ENCODE results near the gene R3HDM4.

R3HDM4 gene

DNA sequence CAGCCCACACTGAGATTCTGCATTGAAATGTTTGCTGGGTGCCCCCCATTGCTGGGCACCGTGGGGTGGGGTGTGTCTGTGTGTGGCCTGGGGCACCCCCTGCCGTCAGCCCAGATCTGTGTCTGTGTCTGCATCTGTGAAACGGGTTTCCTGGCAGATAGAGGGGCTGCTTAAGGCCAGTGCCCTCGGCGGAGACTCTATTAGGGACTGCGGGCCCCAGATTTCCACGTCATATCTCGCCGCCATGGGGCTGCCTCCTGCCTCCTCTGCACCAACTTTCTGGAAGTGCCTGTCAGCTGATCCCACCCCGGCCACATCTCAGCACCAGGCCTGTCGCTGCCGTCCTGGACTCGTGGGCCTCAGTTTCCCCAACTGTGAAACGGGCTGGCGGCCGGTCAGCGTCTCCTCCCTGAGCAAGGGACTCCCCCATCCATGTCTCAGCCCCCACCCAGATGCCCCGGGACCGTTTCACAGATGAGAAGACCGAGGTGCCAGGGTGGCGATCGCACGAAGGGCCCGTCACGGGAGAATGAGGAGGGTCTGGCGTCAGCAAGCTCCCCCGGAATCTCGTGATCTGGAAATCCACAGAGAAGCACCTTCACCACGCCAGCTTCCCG, 34.2 kb upstream of the R3HDM4 start:
- DNase-seq (ENCODE audit: low spot score), result no peak

DNA sequence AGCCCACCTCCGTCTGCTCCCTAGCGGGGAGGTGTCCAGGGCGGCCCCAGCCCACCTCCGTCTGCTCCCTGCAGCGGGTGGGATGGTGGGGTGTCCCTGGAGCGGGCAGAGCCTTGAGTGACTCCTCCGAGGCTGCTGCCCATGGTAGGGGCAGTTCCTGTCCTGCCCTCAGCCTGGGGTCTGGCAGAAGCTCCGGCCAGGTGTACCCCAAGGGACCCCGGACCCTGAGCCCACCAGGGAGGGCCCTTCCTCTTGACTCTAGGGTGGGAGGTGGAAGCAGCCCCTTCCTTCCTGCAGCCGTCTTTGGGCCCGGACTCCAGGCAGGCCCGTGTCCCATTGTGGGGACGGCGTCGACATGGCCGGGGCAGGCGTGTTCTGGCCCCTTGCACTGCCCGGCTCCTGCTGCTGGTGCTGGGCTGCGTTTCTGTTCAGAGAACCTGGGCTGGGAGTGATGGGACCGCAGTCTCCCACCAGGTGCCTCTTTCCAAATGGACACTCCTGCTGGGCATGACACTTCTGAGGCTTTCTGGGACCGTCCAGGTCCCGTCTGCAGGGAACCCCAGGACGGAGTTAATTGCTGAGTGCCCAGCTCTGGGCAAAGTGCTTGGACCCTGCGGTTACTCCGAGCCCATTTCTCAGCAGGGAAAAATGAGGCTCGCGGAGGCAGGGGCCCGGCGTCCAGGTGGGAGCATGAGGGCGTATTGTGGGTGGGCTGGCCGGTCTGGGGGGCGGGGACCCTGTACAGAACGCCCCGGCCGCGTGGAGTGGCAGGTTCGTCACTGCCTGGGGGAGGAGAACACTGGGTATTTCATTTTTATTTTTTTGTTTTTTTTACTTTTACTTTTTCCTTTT, 32.6 kb upstream of the R3HDM4 start:
- DNase-seq (ENCODE audit: low spot score), result no peak

DNA sequence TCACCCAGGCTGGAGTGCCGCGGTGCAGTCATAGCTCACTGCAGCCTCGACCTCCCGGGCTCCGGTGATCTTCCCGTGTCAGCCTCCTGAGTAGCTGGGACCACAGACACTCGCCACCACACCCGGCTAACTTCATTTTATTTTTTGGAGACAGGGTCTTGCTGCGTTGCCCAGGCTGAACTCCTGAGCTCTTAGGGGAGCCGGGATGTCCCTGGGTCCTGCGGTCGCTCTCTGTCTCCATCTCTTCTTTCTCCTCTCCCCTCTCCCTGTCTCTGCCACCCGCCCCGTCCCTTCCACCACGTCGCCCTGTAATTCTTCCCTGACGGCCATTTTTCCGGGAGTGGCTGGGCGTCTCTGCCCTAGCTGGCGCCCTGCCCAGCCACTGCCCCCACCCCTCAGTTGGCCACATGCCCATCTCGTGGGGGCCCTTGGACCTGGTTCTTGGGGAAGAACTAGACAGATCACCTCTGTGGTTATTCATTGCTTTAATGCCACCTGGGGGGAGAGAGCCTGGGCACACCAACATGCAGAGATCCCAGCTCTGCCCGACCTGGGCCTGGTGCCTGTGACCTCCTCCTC, 31.7 kb upstream of the R3HDM4 start:
- DNase-seq (ENCODE audit: low spot score), result no peak

DNA sequence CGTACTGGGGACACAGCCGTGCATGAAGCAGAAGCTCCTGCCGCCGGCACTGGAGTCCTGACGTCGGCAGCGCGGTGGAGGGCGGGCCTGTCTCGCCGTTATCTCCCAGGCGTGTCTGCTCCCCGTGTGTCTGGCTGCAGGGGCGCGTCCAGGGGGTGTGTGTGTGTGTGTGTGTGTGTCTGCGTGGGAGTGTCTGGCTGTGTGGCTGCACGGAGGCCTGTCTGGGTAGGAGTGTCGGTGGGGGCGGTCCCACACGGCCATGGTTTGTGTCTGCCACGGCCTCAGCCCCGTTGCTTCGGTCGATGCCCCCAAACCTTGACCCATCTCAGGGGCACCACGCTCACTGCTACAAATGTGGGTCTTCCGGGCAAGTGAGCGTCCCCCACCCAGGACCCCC, 31.1 kb upstream of the R3HDM4 start:
- no peak for DNase-seq (ENCODE audit: low spot score)

DNA sequence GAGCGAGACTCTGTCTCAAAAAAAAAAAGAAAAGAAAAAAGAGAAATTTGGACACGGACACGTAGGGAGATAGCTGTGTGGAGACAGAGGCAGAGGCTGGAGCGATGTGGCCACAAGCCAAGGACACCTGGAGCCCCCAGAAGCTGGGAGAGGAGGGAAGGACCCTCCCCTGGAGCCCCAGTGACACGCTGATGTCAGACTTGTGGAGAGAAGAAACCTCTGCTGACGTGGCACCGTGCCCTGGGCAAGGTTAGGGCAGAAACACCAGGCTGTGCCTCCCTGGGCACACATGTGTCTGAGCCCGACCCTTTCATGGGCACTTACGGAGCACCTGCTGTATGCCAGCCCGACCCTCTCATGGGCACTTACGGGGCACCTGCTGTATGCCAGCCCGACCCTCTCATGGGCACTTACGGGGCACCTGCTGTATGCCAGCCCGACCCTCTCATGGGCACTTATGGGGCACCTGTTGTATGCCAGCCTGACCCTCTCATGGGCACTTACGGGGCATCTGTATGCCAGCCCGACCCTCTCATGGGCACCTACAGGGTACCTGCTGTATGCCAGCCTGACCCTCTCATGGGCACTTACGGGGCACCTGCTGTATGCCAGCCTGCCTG, 30.6 kb upstream of the R3HDM4 start:
- no peak for DNase-seq (ENCODE audit: low spot score)

DNA sequence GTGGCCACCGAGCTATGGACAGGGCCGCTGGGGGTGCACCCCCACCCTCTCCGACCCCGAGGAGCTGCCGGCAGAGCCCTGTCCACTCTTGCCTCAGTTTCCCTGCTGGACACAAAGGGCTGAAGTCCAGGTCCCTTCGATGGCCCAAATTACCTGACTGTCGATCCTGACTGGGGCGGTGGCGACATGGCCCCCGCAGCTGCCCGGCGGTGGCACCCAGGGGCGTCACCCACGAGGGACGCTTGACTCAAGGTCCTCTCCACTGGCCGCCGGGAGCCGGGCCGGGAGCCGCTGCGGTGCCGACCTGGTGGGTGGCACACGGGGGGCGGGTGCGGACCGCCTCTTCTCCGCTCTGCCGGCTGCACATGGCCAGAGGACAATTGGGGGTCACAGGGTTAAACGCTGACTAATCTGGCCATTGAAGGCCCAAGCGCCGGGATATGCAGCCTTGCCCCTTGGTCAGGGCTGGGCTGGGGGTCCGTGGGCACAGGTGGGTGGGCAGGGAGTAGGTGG, 29.2 kb upstream of the R3HDM4 start:
- DNase-seq (ENCODE audit: low spot score), result no peak

DNA sequence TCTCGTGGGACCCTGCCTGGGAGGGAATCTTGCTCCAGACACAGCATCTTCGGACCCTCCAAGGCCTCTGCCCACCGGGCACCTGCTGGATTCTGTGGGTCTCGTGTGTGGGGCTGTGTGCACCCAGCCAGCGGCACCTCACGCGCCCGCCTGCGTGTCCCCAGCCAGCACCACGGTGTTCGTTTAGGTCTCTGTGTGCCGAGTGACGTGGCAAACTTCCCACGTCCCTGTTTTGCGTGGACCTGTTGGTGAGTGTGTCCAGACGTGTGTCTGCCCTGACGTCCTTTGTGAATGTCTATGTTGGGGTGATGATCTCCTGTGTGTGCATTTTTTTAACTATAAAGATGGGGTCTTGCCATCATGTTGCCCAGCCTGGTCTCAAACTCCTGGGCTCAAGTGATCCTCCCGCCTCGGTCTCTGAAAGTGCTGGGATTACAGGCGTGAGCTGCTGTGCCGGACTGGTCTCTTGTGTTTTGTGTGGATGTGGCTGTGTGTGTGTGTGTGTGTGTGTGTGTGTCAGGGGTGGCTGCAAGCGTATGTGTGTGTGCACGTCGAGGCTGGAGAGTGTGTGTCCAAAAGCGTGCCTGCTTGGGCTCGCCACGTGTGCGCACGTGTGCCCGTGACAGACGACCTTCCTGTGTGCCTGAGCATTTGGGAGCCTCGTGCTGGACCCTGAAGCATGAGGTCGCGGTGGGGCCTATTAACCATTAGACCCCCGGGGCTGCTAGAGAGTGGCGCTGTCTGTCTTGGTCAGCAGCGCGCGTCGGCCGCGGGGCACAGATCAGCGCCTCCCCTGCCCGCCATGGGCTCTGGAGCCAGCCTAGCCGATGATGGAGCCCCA, 28.5 kb upstream of the R3HDM4 start:
- DNase-seq (ENCODE audit: low spot score), result no peak

DNA sequence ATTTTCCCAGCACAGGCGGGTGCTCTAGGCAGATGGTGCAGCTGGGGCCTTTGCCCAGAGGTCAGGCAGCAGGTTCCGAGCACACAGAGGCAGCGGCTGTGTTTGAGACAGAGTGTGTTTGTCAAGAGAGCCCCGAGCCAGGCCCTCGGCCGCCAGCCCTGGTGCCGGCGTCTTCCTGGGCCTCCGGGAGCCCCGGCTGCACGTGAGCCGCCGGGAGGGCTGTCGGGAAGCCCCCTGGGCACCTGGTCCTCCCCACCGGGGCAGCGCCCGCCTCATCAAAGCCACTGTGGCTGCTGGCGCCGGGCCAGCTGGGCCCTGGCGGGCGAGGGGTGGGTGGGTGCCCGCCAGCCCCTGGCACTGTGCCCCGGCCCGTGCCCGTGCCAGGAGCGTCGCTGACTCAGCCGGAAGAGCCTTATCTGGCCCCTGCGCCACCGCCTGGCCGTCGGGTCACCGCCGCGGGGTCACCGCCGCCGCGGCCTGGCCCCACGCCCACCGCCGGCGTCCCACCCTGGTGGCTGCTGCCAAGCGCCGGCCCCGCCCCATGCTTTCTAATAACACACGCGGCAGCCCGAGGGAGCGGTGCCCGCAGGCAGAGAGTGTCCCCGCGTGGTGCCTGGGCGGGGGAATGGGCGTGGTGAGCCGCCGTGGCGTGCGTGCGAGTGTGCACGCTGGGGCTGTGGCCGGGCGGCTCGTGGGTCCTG, 27.7 kb upstream of the R3HDM4 start:
- DNase-seq (ENCODE audit: low spot score), result peak; percentile 93

DNA sequence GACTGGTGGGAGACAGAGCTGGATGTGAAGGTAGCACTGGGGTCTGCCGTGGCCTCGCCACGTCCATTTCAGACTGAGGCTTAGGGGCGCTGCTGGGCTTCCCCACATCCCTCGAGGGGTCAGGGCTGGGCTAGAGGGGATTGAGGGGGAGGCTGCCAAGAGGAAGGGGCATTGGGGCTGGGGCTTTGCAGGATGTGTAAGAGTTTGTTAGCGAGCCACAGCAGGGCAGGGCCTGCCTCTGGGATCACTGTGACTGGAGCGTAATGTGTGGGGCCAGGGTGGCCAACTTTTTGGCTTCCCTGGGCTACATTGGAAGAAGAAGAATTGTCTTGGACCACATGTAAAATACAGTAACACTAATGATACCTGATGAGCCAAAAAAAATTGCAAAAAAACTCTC, 26.9 kb upstream of the R3HDM4 start:
- DNase-seq (ENCODE audit: low spot score), result no peak

DNA sequence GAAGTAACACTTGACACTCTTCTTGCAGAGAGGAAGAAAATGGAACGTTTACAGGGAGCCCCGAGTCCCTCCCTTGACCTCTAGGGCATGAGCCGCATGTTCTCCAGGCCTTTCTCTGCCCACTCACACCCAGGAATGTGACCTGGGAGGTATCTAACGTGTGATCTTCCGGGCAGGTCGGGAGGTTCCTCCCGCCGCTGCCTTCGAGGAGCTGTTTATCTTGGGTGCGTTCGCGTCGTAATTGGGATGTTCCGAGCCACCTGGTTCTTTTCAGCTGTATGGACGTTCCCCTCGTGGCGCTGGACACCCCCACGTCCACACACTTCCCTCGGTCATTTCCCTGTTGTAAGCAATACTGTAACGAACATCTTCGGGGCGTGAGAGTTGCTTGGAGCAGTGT, 26.4 kb upstream of the R3HDM4 start:
- no peak for DNase-seq (ENCODE audit: low spot score)

DNA sequence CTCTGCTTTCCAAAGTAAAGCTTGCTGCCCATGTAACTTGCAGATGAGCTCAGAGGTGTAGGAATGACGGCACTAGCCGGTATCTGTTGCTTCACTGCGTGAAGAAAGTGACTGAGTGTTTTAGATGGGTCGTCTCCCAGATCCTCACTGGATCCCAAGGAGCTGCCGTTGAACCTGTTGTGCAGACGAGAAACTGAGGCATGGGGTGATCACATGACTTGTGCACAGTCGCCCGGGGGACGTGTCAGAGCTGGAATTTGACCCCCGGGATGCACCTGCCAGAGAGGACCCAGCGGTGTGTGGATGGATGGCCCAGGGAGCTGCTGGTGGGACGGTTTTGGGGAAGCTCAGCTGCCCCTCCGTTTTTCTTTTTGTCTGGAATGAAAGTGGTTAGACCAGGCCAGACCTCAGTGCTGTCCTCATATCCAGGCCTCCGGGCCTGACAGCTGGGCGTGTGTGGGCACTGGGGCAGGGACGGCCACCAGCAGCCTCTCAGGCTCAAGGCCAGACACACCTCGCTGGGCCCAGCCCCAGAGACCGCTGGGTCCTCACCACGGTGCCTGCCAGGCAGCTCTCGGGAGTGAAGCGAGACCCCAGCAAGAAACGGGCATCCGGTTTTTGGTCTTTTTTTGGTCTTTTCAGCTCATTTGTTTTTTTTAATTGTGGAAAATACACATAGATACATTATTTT, 25.4 kb upstream of the R3HDM4 start:
- no peak for DNase-seq (ENCODE audit: low spot score)

DNA sequence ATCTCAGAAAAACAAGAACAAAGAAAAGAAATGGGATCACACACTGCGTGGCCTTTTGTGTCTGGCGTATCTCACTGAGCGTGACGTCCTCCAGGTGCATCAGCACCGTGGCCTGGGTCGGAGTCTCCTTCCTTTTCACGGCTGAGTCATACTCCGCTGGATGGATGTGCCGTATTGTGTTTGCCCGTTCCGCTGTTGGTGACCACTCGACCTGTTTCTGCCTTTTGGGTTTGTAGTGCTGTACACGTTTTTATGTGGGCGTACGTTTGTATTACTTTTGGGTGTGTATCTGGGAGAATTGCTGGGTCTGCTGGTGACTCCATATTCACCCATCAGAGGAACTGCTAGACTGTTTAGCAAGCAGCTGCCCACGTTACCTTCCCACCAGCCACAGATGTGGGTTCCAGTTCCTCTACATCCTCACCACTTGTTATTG, 24.3 kb upstream of the R3HDM4 start:
- DNase-seq (ENCODE audit: low spot score), result no peak

DNA sequence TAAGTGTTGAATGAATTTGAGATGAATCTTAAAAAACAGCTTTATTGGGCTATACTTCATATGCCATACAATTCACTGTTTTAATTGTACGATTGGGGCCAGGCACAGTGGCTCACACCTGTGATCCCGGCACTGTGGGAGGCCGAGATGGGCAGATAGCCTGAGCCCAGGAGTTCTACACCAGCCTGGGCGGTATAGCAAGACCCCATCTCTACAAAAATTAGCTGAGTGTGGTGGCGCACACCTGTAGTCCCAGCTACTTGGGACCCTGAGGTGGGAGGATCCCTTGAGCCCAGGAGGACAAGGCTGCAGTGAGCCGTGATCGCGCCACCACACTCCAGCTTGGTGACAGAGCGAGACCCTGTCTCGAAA, 23.1 kb upstream of the R3HDM4 start:
- DNase-seq (ENCODE audit: low spot score), result no peak

DNA sequence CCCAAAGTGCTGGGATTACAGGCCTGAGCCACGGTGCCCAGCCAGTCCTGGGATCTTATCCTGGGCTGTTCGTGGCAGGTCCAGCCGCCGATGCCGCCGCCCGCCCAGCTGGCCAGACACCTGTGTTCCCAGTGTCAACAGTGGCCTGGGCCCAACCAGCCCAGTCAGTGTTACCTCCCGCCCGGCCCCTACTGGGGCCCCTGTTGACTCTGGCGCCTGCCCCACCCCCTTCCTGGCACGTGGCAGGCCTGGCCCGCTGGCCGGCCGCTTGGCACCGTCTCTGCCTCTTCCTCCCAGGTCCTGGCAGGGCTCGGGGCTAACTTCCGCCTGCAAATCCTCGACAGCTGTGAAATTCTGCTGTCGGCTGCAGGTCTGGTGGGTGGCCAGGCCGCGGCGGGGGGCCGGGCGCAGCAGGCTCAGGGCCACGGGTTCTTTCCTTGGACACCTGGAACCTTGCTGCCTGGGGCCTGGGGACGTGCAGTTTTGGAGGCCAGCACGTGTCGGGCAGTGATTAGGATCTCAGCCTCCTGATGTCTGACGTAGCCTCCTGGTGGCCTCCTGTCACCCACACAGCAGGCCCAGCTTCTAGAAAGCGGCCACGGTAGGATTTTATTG, 22.0 kb upstream of the R3HDM4 start:
- no peak for DNase-seq (ENCODE audit: low spot score)

DNA sequence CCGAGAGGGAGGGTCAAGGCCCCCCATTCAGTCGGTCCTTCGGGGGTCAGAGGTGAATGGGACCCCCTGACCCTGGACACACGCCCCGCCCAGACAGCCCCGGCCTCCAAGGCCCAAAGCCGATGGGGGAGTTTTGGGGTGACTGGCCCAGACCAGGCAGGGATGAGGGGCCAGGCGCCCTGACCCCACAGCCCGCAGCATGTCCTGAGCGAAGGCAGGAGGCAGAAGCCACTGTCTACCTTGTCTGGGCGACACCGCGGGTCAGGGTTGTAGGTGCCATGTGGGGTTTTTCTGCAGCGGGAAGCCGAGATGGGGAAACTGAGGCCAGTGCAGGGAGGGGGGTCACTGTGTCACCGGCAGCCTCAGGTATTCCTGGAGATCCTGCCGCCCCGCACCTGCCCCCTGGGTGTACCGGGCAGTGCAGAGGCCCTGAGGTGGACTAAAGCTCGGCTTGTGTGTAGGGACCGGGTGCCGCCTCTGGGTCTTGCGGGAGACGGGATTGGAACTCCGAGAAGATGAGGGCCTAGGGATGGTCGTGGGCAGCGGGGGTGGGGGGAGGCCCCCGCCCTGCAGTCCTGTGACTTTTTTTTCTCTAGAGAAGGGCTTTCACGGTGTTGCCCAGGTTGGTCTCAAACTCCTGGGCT, 21.3 kb upstream of the R3HDM4 start:
- DNase-seq (ENCODE audit: low spot score), result no peak

DNA sequence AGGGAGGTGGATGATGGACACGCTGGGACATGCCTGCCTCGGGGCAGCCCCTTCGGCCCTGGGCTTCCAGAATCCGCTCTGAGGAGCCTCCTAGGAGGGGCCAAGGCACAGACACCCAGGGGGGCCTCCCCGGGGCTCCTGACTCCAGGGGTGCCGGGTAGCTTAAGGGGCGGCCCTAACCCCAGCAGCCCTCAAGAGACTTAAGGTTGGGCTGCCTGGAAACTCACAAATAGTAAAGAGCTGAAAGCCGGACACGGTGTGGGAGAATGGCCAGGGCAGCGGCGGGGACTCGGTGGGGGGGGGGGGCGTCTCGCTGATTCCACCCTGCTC, 20.5 kb upstream of the R3HDM4 start:
- DNase-seq (ENCODE audit: low spot score), result no peak

DNA sequence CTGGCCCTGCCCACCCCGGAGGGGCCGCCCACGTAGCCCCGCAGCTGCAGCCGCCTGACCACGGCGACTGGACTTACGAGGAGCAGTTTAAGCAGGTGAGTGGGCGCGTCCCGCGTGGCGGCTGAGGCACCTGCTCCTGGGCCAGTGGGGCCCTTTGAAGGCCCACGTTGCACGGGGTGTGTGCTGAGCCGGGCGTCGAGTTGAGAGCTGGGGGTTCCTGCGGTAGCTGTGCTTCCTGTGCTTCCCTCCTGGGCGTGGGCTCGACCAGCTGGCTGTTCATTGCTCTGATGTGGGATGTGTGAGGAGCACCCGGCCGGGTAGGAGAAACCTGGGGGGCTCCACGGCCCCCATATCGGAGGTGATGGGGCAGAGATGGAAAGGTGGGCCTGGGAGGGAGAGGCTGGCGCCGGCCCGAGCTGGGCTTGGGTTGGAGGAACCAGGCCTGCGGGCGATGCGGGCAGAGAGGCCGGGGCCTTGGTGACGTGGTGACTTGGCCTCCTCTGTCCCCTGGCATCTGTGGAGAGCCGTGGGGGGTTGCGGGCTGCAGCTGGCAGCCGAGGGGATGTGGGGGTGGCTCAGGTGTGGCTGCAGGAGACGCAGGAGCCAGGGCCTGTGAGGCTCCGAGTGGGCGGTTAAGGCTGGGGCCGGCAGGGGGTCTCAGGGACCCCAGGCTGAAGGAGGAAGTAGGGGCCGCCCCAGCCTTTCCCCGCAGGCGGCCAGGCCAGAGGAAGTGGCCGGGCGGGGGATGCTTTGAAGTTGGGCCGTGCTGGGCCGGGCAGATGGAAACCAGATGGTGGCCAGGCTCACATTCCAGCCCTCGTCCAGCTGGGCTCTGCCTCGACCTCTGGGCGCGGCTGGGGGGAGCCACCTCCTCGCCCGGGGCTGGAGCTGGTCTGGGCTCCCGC, 19.9 kb upstream of the R3HDM4 start:
- peak; percentile 97 for DNase-seq (ENCODE audit: low spot score)

DNA sequence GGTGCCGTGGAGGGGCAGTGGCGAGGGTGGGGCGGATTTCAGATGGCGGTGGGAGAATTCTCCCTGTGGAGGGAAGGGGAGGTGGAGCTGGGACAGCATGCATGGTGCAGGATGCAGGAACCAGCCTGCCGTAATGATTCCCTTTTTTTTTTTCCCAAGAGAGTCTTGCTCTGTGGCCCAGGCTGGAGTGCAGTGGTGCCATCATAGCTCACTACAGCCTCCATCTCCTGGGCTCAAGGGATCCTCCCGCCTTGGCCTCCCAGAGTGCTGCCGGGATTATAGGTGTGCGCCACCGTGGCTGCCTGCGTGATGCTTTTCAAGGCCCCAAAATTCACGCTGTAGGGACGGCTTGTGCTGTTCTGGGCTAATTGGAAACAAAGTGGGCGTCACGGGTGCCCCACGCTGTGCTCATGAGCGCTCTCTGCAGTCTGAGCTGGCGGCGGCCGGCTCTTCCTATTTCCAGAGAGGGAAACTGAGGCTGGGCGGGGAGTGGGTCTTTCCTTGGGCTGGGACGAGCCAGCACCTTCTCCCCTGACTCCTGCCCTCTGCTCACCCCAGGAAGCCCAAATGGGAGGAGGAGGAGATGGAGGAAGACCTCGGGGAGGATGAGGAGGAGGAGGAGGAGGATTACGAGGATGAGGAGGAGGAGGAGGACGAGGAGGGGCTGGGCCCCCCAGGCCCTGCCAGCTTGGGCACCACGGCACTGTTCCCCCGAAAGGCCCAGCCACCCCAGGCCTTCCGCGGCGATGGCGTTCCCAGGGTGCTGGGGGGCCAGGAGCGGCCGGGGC, 19.0 kb upstream of the R3HDM4 start:
- no peak for DNase-seq (ENCODE audit: low spot score)

All from AG08396 (cell line).